Spleen (tissue), 11 donors: ENCODE measurements around the gene DDOST. TPM values are rescaled to one million over a fixed set of nuclear protein-coding genes. Genes with fewer than 3 reads are reported as not detected.

ENCODE experiments used
- DNase-seq: peaks from one replicate; pipeline ENCODE4 v3.0.0-alpha.2; 2020
- H3K27ac ChIP-seq, 8 donors: fragments of 200-600 bp; sonication (generic) in 7 of 8; 1 replicate in 4 of 8; 2 replicates in 4 of 8; pipeline versions ENCODE4 v1.5.0 to v1.8.0; 2016 to 2021; ENCODE audit warnings: inconsistent platforms in 4 of 8, mild to moderate bottlenecking in 4 of 8, moderate library complexity in 1 of 8
- H3K27me3 ChIP-seq, 7 donors: fragments of 200-600 bp; sonication (generic) in 6 of 7; replicated peaks in 1 of 7; 1 replicate in 4 of 7; 2 replicates in 3 of 7; pipeline versions ENCODE4 v1.5.0 to v1.8.0; 2016 to 2021; ENCODE audit warnings: inconsistent platforms in 3 of 7, mild to moderate bottlenecking in 1 of 7
- H3K36me3 ChIP-seq, 6 donors: fragments of 200-600 bp; sonication (generic) in 5 of 6; 1 replicate in 4 of 6; 2 replicates in 2 of 6; pipeline versions ENCODE4 v1.5.0 to v1.8.0; 2016 to 2021; ENCODE audit warnings: inconsistent platforms in 2 of 6
- H3K4me1 ChIP-seq, 6 donors: fragments of 200-600 bp; sonication (generic) in 5 of 6; 1 replicate in 3 of 6; 2 replicates in 3 of 6; pipeline versions ENCODE4 v1.5.0 to v1.8.0; 2016 to 2021; ENCODE audit warnings: inconsistent platforms in 3 of 6
- H3K4me3 ChIP-seq, 8 donors: fragments of 200-600 bp; sonication (generic) in 7 of 8; 1 replicate in 4 of 8; 2 replicates in 4 of 8; pipeline versions ENCODE4 v1.5.0 to v1.8.0; 2016 to 2021; ENCODE audit warnings: inconsistent platforms in 4 of 8, mild to moderate bottlenecking in 4 of 8, moderate library complexity in 2 of 8
- H3K9me3 ChIP-seq, 8 donors: fragments of 200-600 bp; sonication (generic) in 7 of 8; 1 replicate in 4 of 8; 2 replicates in 4 of 8; pipeline versions ENCODE4 v1.5.0 to v1.8.0; 2016 to 2021; ENCODE audit warnings: inconsistent platforms in 4 of 8
- CTCF ChIP-seq, 11 experiments: fragments of 200-600 bp in 7 of 11; fragments of 450-650 bp in 4 of 11; sonication (generic) in 4 of 11; IDR thresholded peaks in 8 of 11; conservative IDR thresholded peaks in 3 of 11; 1 replicate in 7 of 11; 2 replicates in 4 of 11; pipeline versions ENCODE4 v1.4.0 to v1.8.0; 2016 to 2021; ENCODE audit warnings: antibody characterized with exemption in 11 of 11, inconsistent platforms in 4 of 11, mild to moderate bottlenecking in 1 of 11
- POLR2A ChIP-seq, 3 donors: fragments of 450-650 bp; IDR thresholded peaks; one replicate each; pipeline ENCODE4 v1.5.1; 2017; ENCODE audit warnings: antibody characterized with exemption in 3 of 3, mild to moderate bottlenecking in 1 of 3
- POLR2AphosphoS5 ChIP-seq, 3 donors: sonication (generic); formaldehyde crosslinking; IDR thresholded peaks; one replicate each; pipeline ENCODE4 v1.5.1; 2017; ENCODE audit warnings: antibody characterized with exemption in 3 of 3
- WGBS, 5 donors: extraction: QIAGEN DNeasy Blood & Tissue Kit in 3 of 5; methylation state at CpG; one replicate each; pipeline versions ENCODE4 v1.1.5 to v1.1.7; 2013 to 2018; 5-methylcytosine and 5-hydroxymethylcytosine counted together
- intact Hi-C: fragments of 100-400 bp; cut with DNase I; formaldehyde crosslinking; loops from one replicate; pipeline ENCODE4 v1.15.0; 2023; ENCODE audit warnings: low total_unique reads
- polyA plus RNA-seq, 3 donors: library from polyadenylated mRNA; stranded (reverse); fragments of 200-250 nt; gene quantifications; one replicate each; pipeline ENCODE4 v1.2.1, GENCODE V29; 2013
- total RNA-seq, 7 donors: library from RNA; depleted of rRNA in 3 of 7; stranded (reverse); fragments of >200 nt in 3 of 7; fragmentation: NEBNext Ultra II Directional in 4 of 7; extraction: Animal tissue kit (Norgen Biotek cat#: 25700) in 4 of 7; gene quantifications; one replicate each; pipeline versions ENCODE4 v1.1.0 to v1.2.1, GENCODE V29; 2016 to 2021
- donor health status: healthy with polysubstance abuse.
- donor health status: DM: no; HTN: no; CAD: no; lungs with moderate emphysema.
- donor health status: DM: no; HTN: no; CAD: no.
- donor health status: Bipolar disorder and iron deficiency.
- donor health status: healthy.
- donor health status: DM: no; HTN: no; CAD: no.
- donor health status: DM: yes; HTN: yes; CAD: no.

Gene DDOST
- total and polyA plus RNA-seq, 10 donors = 107 to 194 (median 147) TPM

- WGBS, 5 donors = 85 to 93% (median 87%) methylated on average over 4 of the region's 4 CpGs
- no peak for TF ChIP-seq POLR2AphosphoS5 (IDR thresholded peaks at IDR 0.05)
- TF ChIP-seq CTCF (IDR thresholded peaks at IDR 0.05 in 8 of 11, conservative IDR thresholded peaks at IDR 0.05 in 3 of 11) = no peak
- Histone ChIP-seq H3K36me3 (peaks cover 0 to 83% (median 2%) of the 10 kb centered on the region in 6 donors), H3K4me1 (peaks cover 0 to 14% (median under 1%) of the 10 kb centered on the region in 6 donors), H3K27me3 (no peaks in the 10 kb centered on the region), H3K27ac (no peak overlapping the region), H3K9me3 (no peaks in the 10 kb centered on the region), H3K4me3 (no peak overlapping the region)
- intact Hi-C loops = no loop called here
- DNase-seq = no peak
These were observed 11.1 kb upstream of the DDOST start for GRCh38 chr1:20672265-20672632.

GRCh38 chr1:20670936-20671335, 9.8 kb upstream of the DDOST start:
- peaks cover 0 to 21% (median 6%) of the 10 kb centered on the region in 6 donors for H3K4me1 ChIP-seq
- peak overlapping the region in 1 of 8 donors; percentile 8 for H3K27ac ChIP-seq
- no peaks in the 10 kb centered on the region for H3K27me3 ChIP-seq
- no peak overlapping the region for H3K4me3 ChIP-seq
- intact Hi-C loops = no loop called here
- H3K9me3 ChIP-seq = no peaks in the 10 kb centered on the region
- no peak for TF ChIP-seq POLR2AphosphoS5 (IDR thresholded peaks at IDR 0.05)
- TF ChIP-seq CTCF (IDR thresholded peaks at IDR 0.05 in 8 of 11, conservative IDR thresholded peaks at IDR 0.05 in 3 of 11) = no peak
- TF ChIP-seq POLR2A (IDR thresholded peaks at IDR 0.05) = no peak
- 83 to 96% (median 87%) methylated on average over 5 of the region's 5 CpGs for WGBS, 5 donors
- peaks cover 0 to 76% (median 2%) of the 10 kb centered on the region in 6 donors for H3K36me3 ChIP-seq
- DNase-seq = no peak

- 86 to 97% (median 93%) methylated on average over 1 of the region's 1 CpG for WGBS, 5 donors
- TF ChIP-seq CTCF (IDR thresholded peaks at IDR 0.05 in 8 of 11, conservative IDR thresholded peaks at IDR 0.05 in 3 of 11) = no peak
- no peak for TF ChIP-seq POLR2A (IDR thresholded peaks at IDR 0.05)
- no peak for TF ChIP-seq POLR2AphosphoS5 (IDR thresholded peaks at IDR 0.05)
- H3K27me3 ChIP-seq = no peaks in the 10 kb centered on the region
- H3K36me3 ChIP-seq = peaks cover 0 to 60% (median 2%) of the 10 kb centered on the region in 6 donors
- peak overlapping the region in 1 of 8 donors; percentile 1 for H3K27ac ChIP-seq
- intact Hi-C loops = no loop called here
- H3K4me3 ChIP-seq = no peak overlapping the region
- DNase-seq = no peak
- H3K9me3 ChIP-seq = no peaks in the 10 kb centered on the region
- H3K4me1 ChIP-seq = peaks cover 2 to 35% (median 12%) of the 10 kb centered on the region in 6 donors
These were observed 7.4 kb upstream of the DDOST start for GRCh38 chr1:20668581-20668980.

GRCh38 chr1:20666804-20667203, 5.6 kb upstream of the DDOST start:
- H3K4me3 ChIP-seq = no peak overlapping the region
- H3K9me3 ChIP-seq = no peaks in the 10 kb centered on the region
- H3K36me3 ChIP-seq = peaks cover 0 to 42% (median 2%) of the 10 kb centered on the region in 6 donors
- H3K27me3 ChIP-seq = no peaks in the 10 kb centered on the region
- 99 to 100% (median 100%) methylated on average over 1 of the region's 1 CpG for WGBS, 5 donors
- peaks cover 5 to 53% (median 29%) of the 10 kb centered on the region in 6 donors for H3K4me1 ChIP-seq
- DNase-seq = no peak
- TF ChIP-seq POLR2AphosphoS5 (IDR thresholded peaks at IDR 0.05) = no peak
- no peak for TF ChIP-seq CTCF (IDR thresholded peaks at IDR 0.05 in 8 of 11, conservative IDR thresholded peaks at IDR 0.05 in 3 of 11)
- no peak for TF ChIP-seq POLR2A (IDR thresholded peaks at IDR 0.05)
- intact Hi-C loops = no loop called here
- peak overlapping the region in 7 of 8 donors; percentile 12 to 90 (median 75) for H3K27ac ChIP-seq
